ENCODE data around the gene TMEM178B. TPM values are rescaled to one million over a fixed set of nuclear protein-coding genes. Genes with fewer than 3 reads are reported as not detected.

Gene TMEM178B
- total and polyA plus RNA-seq, 10 of the 15 experiments (the other 5 are each of a cell fraction or from before 2014, with no cell fraction given) = 0.01 to 1.1 (median 0.04) TPM; not detected in 2

- Histone ChIP-seq H3K9me3 (replicated peaks; ENCODE audit: control insufficient read depth, insufficient read depth, low read length) (no peaks in the 10 kb centered on the region; the same call in 2 of the 3 replicates), H3K27ac (ENCODE audit: control insufficient read depth, insufficient read depth) (no peak overlapping the region), H3K9ac (ENCODE audit: control insufficient read depth, insufficient read depth, low read length) (no peak overlapping the region), H3K4me1 (ENCODE audit: control insufficient read depth, insufficient read depth, low read length) (no peaks in the 10 kb centered on the region), H3K79me2 (ENCODE audit: control insufficient read depth, insufficient read depth, low read length) (no peaks in the 10 kb centered on the region), H3K36me3 (ENCODE audit: control insufficient read depth in 2 of 2, insufficient read depth in 2 of 2, low read length in 1 of 2) (no peaks in the 10 kb centered on the region), H2AFZ (ENCODE audit: control insufficient read depth, low read depth, low read length) (no peak overlapping the region), H4K20me1 (ENCODE audit: control insufficient read depth, insufficient read depth) (no peaks in the 10 kb centered on the region), H3K27me3 (replicated peaks in 1 of 2; ENCODE audit: control insufficient read depth in 2 of 2, insufficient read depth in 2 of 2, low read length in 1 of 2) (no peaks in the 10 kb centered on the region), H3K4me3 (no peak overlapping the region), H3K4me2 (ENCODE audit: control insufficient read depth, insufficient read depth) (no peak overlapping the region)
- in situ Hi-C loops (cut with MboI) (no loop called here), intact Hi-C loops (cut with micrococcal nuclease; ENCODE audit: unreplicated experiment) (no loop called here)
- DNase-seq (ENCODE audit: low read depth, low spot score) (no peak), FAIRE-seq (no peak), ATAC-seq (no peak)
- BruUV-seq (replicated peaks) = no TSS peak
- ChIA-PET POLR2A (no interaction called here), RAD21 (ENCODE audit: unreplicated experiment) (no interaction called here), SMC1A (ENCODE audit: uncharacterized antibody, unreplicated experiment) (interaction anchor here (0.7 kb wide), 1 partner anchor 183 kb away, joined by 3 read pairs; no protein-coding TSS in a partner anchor), CTCF (no interaction called here)
- WGBS (ENCODE audit: insufficient coverage, insufficient replicate concordance, low lambda C conversion rate, missing lambda C conversion rate) = 0% methylated on average over 1 of the region's 1 CpG
- TF ChIP-seq CHD1 (IDR thresholded peaks at IDR 0.05; ENCODE audit: low read depth, low read length) (no peak), ASH2L (IDR thresholded peaks at IDR 0.05; ENCODE audit: borderline replicate concordance, low read depth) (no peak), SKIL (IDR thresholded peaks at IDR 0.05; ENCODE audit: low read depth, poor library complexity, severe bottlenecking) (no peak), TCF7 (IDR thresholded peaks at IDR 0.05; ENCODE audit: borderline replicate concordance) (no peak), WRNIP1 (IDR thresholded peaks at IDR 0.05; ENCODE audit: borderline replicate concordance, low read depth, low read length) (no peak), MEF2B (IDR thresholded peaks at IDR 0.05; ENCODE audit: partially characterized antibody, poor library complexity, severe bottlenecking) (no peak), ZNF622 (IDR thresholded peaks at IDR 0.05) (no peak), MYB (IDR thresholded peaks at IDR 0.05; ENCODE audit: borderline replicate concordance, low read depth, low read length) (no peak), PML (IDR thresholded peaks at IDR 0.05; ENCODE audit: low read length) (no peak), STAT1 (conservative IDR thresholded peaks at IDR 0.05) (no peak), CTCF (IDR thresholded peaks at IDR 0.05 in 2 of 3, conservative IDR thresholded peaks at IDR 0.05 in 1 of 3; ENCODE audit: control insufficient read depth in 2 of 3, extremely low read depth in 1 of 3, insufficient read depth in 1 of 3, low read depth in 3 of 3, low read length in 3 of 3) (no peak), KDM1A (IDR thresholded peaks at IDR 0.05; ENCODE audit: borderline replicate concordance) (no peak), SMAD1 (IDR thresholded peaks at IDR 0.05; ENCODE audit: low read depth, partially characterized antibody) (no peak)
Measured at GRCh38 chr7:141360803-141361202, 286.9 kb downstream of the TMEM178B start.

Data from GM12878 (cell line).